Bronchial epithelial cell (primary cell): ENCODE measurements around the gene ZNF652. TPM values are rescaled to one million over a fixed set of nuclear protein-coding genes. Genes with fewer than 3 reads are reported as not detected.

Experiments used
- DNase-seq: peaks from one replicate; pipeline ENCODE4 v3.0.0-alpha.2; 2010; ENCODE audit warnings: low read depth
- FAIRE-seq: peaks from 2 replicates; lab custom pipeline; 2011; peaks lifted over from hg19 to GRCh38; lab: Jason Lieb, UNC
- H3K27me3 ChIP-seq: 2 replicates; pipeline ENCODE4 v1.5.1; 2011; ENCODE audit warnings: low read length; ENCODE audit not compliant: control insufficient read depth, insufficient read depth
- H3K36me3 ChIP-seq: 2 replicates; pipeline ENCODE4 v1.5.1; 2011; ENCODE audit warnings: low read length; ENCODE audit not compliant: control insufficient read depth, insufficient read depth
- H3K4me3 ChIP-seq: 2 replicates; pipeline ENCODE4 v1.5.1; 2011; ENCODE audit warnings: mild to moderate bottlenecking, low read depth, low read length, control low read depth
- CTCF ChIP-seq: IDR thresholded peaks from 2 replicates; pipeline ENCODE4 v1.5.1; 2011; ENCODE audit warnings: mild to moderate bottlenecking, moderate library complexity, low read length, control low read depth, inconsistent platforms; ENCODE audit not compliant: insufficient read depth, severe bottlenecking
- total RNA-seq: library from RNA; depleted of rRNA; stranded (reverse); fragments of >200 nt; gene quantifications from 2 replicates; pipeline ENCODE4 v1.2.1, GENCODE V29; 2014

ZNF652 gene
- total RNA-seq, 1 donor from 2014 or later = 5.3 TPM

- Histone ChIP-seq H3K27me3 (no peaks in the 10 kb centered on the region), H3K4me3 (no peak overlapping the region), H3K36me3 (peaks cover 32% of the 10 kb centered on the region)
- no peak for TF ChIP-seq CTCF
- no peak for FAIRE-seq
- no peak for DNase-seq
Observed at GRCh38 chr17:49404906-49405305, 42.9 kb upstream of the ZNF652 start.

GRCh38 chr17:49404361-49404760, 42.3 kb upstream of the ZNF652 start:
- FAIRE-seq (no peak), DNase-seq (no peak)
- peaks cover 29% of the 10 kb centered on the region for H3K36me3 ChIP-seq
- no peak overlapping the region for H3K4me3 ChIP-seq
- no peak for TF ChIP-seq CTCF
- H3K27me3 ChIP-seq = no peaks in the 10 kb centered on the region

GRCh38 chr17:49403514-49404289, 41.7 kb upstream of the ZNF652 start:
- H3K4me3 ChIP-seq = no peak overlapping the region
- H3K36me3 ChIP-seq = peaks cover 25% of the 10 kb centered on the region
- DNase-seq (no peak), FAIRE-seq (no peak)
- no peak for TF ChIP-seq CTCF
- no peaks in the 10 kb centered on the region for H3K27me3 ChIP-seq

GRCh38 chr17:49402706-49403105, 40.7 kb upstream of the ZNF652 start:
- Histone ChIP-seq H3K36me3 (peaks cover 19% of the 10 kb centered on the region), H3K27me3 (no peaks in the 10 kb centered on the region), H3K4me3 (no peak overlapping the region)
- no peak for DNase-seq
- no peak for TF ChIP-seq CTCF
- peak; percentile 66 for FAIRE-seq

- TF ChIP-seq CTCF = no peak
- H3K4me3 ChIP-seq = no peak overlapping the region
- DNase-seq (no peak), FAIRE-seq (no peak)
- H3K27me3 ChIP-seq = no peaks in the 10 kb centered on the region
- H3K36me3 ChIP-seq = peaks cover 17% of the 10 kb centered on the region
Observed at GRCh38 chr17:49401971-49402611, 40.0 kb upstream of the ZNF652 start.
